NCI-H2029 (cell line): Measurements from ENCODE around the gene RNF227.
"Not testable (repeated sequence)": the region's sequence is repeated elsewhere in the genome, so short reads cannot be mapped to it uniquely, and the experiment has no call there.

Source experiments
- DNase-seq: peaks from one replicate; lab custom pipeline; 2025; lab: John Stamatoyannopoulos, UW

Gene RNF227

GRCh38 chr17:7915611-7916384 lies at the start of gene RNF227:
Gene RNF227, minus strand, starts transcription at chr17:7916289. Its CDS starts 94 bp downstream, at chr17:7916195.
- DNase-seq: peak; percentile 83

GRCh38 chr17:7961421-7961820 lies 45.3 kb upstream of the RNF227 start:
- DNase-seq: no peak

GRCh38 chr17:7959503-7960253 lies 43.6 kb upstream of the RNF227 start:
- DNase-seq: no peak

- DNase-seq: no peak
Observed at GRCh38 chr17:7956228-7956965, 40.3 kb upstream of the RNF227 start.

- DNase-seq: no peak
Observed at GRCh38 chr17:7955414-7956227, 39.5 kb upstream of the RNF227 start.

- not testable (repeated sequence) for DNase-seq
Observed at GRCh38 chr17:7953266-7953665, 37.2 kb upstream of the RNF227 start.

- DNase-seq: no peak
Observed at GRCh38 chr17:7951143-7951792, 35.2 kb upstream of the RNF227 start.

GRCh38 chr17:7950578-7950977 lies 34.5 kb upstream of the RNF227 start:
- DNase-seq: no peak

GRCh38 chr17:7947651-7948050 lies 31.6 kb upstream of the RNF227 start:
- DNase-seq: no peak

GRCh38 chr17:7946441-7946840 lies 30.4 kb upstream of the RNF227 start:
- no peak for DNase-seq

GRCh38 chr17:7945651-7946050 lies 29.6 kb upstream of the RNF227 start:
- no peak for DNase-seq

- no peak for DNase-seq
Observed at GRCh38 chr17:7944326-7944725, 28.2 kb upstream of the RNF227 start.

- DNase-seq: no peak
Observed at GRCh38 chr17:7943291-7943690, 27.2 kb upstream of the RNF227 start.

GRCh38 chr17:7940743-7941142 lies 24.7 kb upstream of the RNF227 start:
- DNase-seq: no peak

- DNase-seq: no peak
Observed at GRCh38 chr17:7940034-7940433, 23.9 kb upstream of the RNF227 start.

- no peak for DNase-seq
Observed at GRCh38 chr17:7935859-7936258, 19.8 kb upstream of the RNF227 start.

- no peak for DNase-seq
Observed at GRCh38 chr17:7932949-7933348, 16.9 kb upstream of the RNF227 start.

GRCh38 chr17:7932483-7932891 lies 16.4 kb upstream of the RNF227 start:
- no peak for DNase-seq

GRCh38 chr17:7931709-7932482 lies 15.8 kb upstream of the RNF227 start, which contains the start of the genes CNTROB and TRAPPC1:
Gene CNTROB, plus strand, starts transcription at chr17:7932206. Its CDS starts 874 bp downstream, at chr17:7933080.
Gene TRAPPC1, minus strand, starts transcription at chr17:7931946. Its CDS starts 117 bp downstream, at chr17:7931829.
- peak; percentile 85 for DNase-seq
